ENCODE results near the gene NIPBL. TPM values are rescaled to one million over a fixed set of nuclear protein-coding genes. Genes with fewer than 3 reads are reported as not detected.

The NIPBL gene
- total and polyA plus RNA-seq, 2 of the 8 experiments (the other 6 are each of a cell fraction or from before 2014, with no cell fraction given), result 21.1 to 53.5 TPM

DNA sequence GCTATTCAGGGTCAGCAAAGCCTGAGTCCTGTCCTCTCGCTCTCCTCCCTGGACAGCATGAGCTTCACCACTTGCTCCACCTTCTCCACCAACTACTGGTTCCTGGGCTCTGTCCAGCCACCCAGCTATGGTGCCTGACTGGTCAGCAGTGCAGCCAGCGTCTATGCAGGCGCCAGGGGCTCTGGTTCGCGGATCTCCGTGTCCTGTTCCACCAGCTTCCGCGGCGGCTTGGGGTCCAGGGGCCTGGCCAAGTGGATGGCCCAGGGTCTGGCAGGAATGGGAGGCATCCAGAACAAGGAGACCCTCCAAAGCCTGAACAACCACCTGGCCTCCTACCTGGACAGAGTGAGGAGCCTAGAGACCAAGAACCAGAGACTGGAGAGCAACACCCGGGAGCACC lies 8.6 kb downstream of the NIPBL start:
- Histone ChIP-seq H2BK5ac (ENCODE audit: low read depth, low read length) (no peak overlapping the region), H3K4me2 (ENCODE audit: insufficient read depth in 1 of 2, low read depth in 2 of 2, low read length in 2 of 2) (no peak overlapping the region), H2BK15ac (ENCODE audit: low read length) (no peak overlapping the region), H4K91ac (replicated peaks; ENCODE audit: insufficient read length, low read length) (no peak overlapping the region), H3K23me2 (ENCODE audit: low read depth, low read length) (no peaks in the 10 kb centered on the region), H3K79me1 (ENCODE audit: low read depth, low read length) (peaks cover 8% of the 10 kb centered on the region), H3K27me3 (replicated peaks in 1 of 4; ENCODE audit: control insufficient read depth in 3 of 4, extremely low read depth in 1 of 4, insufficient read depth in 3 of 4, low read length in 3 of 4) (no peaks in the 10 kb centered on the region), H3K4me1 (replicated peaks in 1 of 4; ENCODE audit: control insufficient read depth in 3 of 4, insufficient read depth in 4 of 4, low read length in 3 of 4) (no peaks in the 10 kb centered on the region; a peak in 2 of 7 replicates), H3K27ac (ENCODE audit: low read depth, low read length) (no peak overlapping the region), H3K36me3 (ENCODE audit: control insufficient read depth in 2 of 4, insufficient read depth in 4 of 4, low read length in 3 of 4) (no peaks in the 10 kb centered on the region; a peak in 1 of 8 replicates), H3K56ac (replicated peaks; ENCODE audit: insufficient read length, low read depth, low read length) (no peak overlapping the region), H2BK12ac (ENCODE audit: low read depth, low read length) (no peak overlapping the region), H3K18ac (ENCODE audit: extremely low read depth, low read length) (no peak overlapping the region), H3K4ac (replicated peaks; ENCODE audit: insufficient read length, low read depth, low read length) (no peak overlapping the region), H3K4me3 (ENCODE audit: extremely low read depth in 1 of 4, insufficient read depth in 2 of 4, low read depth in 3 of 4, low read length in 4 of 4) (no peak overlapping the region), H2AFZ (ENCODE audit: low read length) (no peak overlapping the region), H2AK5ac (ENCODE audit: low read depth, low read length) (no peak overlapping the region), H2BK120ac (replicated peaks; ENCODE audit: low read depth, low read length) (no peak overlapping the region), H4K20me1 (replicated peaks in 1 of 2; ENCODE audit: control insufficient read depth in 1 of 2, insufficient read depth in 2 of 2, low read length in 2 of 2) (peaks cover 5 to 7% of the 10 kb centered on the region in 2 experiments), H4K5ac (ENCODE audit: insufficient read length, low read depth, low read length) (no peak overlapping the region), H3K9ac (replicated peaks in 1 of 4; ENCODE audit: extremely low read depth in 1 of 4, low read depth in 3 of 4, low read length in 3 of 4) (no peak overlapping the region), H3K14ac (ENCODE audit: insufficient read length) (no peak overlapping the region), H2BK20ac (ENCODE audit: low read length) (no peak overlapping the region), H3K9me3 (ENCODE audit: insufficient read depth in 2 of 2, low read depth in 1 of 2, low read length in 1 of 2) (0 out of 4 replicates have a peak, but pooled peaks cover 0 to 2% of the 10 kb centered on the region in 2 experiments), H4K8ac (ENCODE audit: extremely low read depth, insufficient read depth, low read length) (no peak overlapping the region), H3K23ac (ENCODE audit: insufficient read length) (no peak overlapping the region), H3K79me2 (ENCODE audit: control insufficient read depth in 1 of 2, insufficient read depth in 2 of 2, low read length in 2 of 2) (peaks cover 14 to 100% of the 10 kb centered on the region in 2 experiments)
- ChIA-PET POLR2A (ENCODE audit: partially characterized antibody) (no interaction called here), CTCF (ENCODE audit: partially characterized antibody) (interaction anchor here (0.6 to 1.8 kb wide), 6 partner anchors 15 to 155 kb away, joined by 3 to 5 read pairs (median 3); no protein-coding TSS in a partner anchor)
- FAIRE-seq (no peak), DNase-seq (ENCODE audit: low read depth in 1 of 2, low spot score in 2 of 2) (no peak)
- TF ChIP-seq SAP30 (IDR thresholded peaks at IDR 0.05; ENCODE audit: insufficient read depth, insufficient replicate concordance, low read length), result no peak
- no peak for TF ChIP-seq POU5F1 (IDR thresholded peaks at IDR 0.05; ENCODE audit: low read depth, low read length)
- TF ChIP-seq PHF8 (conservative IDR thresholded peaks at IDR 0.05; ENCODE audit: low read depth, low read length), result no peak
- no peak for TF ChIP-seq TEAD4 (IDR thresholded peaks at IDR 0.05; ENCODE audit: low read depth, low read length)
- no peak for TF ChIP-seq CBX8 (IDR thresholded peaks at IDR 0.05; ENCODE audit: borderline replicate concordance, low read depth, low read length)
- no peak for TF ChIP-seq TBP (IDR thresholded peaks at IDR 0.05; ENCODE audit: low read depth, low read length)
- TF ChIP-seq SP4 (IDR thresholded peaks at IDR 0.05; ENCODE audit: low read length), result no peak
- TF ChIP-seq JUND (IDR thresholded peaks at IDR 0.05; ENCODE audit: low read length), result no peak
- TF ChIP-seq, protein P1, sequence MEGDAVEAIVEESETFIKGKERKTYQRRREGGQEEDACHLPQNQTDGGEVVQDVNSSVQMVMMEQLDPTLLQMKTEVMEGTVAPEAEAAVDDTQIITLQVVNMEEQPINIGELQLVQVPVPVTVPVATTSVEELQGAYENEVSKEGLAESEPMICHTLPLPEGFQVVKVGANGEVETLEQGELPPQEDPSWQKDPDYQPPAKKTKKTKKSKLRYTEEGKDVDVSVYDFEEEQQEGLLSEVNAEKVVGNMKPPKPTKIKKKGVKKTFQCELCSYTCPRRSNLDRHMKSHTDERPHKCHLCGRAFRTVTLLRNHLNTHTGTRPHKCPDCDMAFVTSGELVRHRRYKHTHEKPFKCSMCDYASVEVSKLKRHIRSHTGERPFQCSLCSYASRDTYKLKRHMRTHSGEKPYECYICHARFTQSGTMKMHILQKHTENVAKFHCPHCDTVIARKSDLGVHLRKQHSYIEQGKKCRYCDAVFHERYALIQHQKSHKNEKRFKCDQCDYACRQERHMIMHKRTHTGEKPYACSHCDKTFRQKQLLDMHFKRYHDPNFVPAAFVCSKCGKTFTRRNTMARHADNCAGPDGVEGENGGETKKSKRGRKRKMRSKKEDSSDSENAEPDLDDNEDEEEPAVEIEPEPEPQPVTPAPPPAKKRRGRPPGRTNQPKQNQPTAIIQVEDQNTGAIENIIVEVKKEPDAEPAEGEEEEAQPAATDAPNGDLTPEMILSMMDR (IDR thresholded peaks at IDR 0.05; ENCODE audit: control extremely low read depth in 1 of 3, insufficient read depth in 1 of 3, low read depth in 1 of 3, low read length in 3 of 3), result no peak
- WGBS, 2 experiments (ENCODE audit: extremely low coverage in 1 of 2, insufficient coverage in 1 of 2, insufficient read length in 1 of 2, insufficient replicate concordance in 2 of 2, low coverage in 1 of 2, low lambda C conversion rate in 2 of 2, missing lambda C conversion rate in 1 of 2), result 98% methylated on average over 10 of the region's 10 CpGs; no CpG with 5 or more reads in 1 of the 2 experiments

Data from H1 (cell line).